ENCODE measurements around the gene JAM3.

Gene JAM3

DNA sequence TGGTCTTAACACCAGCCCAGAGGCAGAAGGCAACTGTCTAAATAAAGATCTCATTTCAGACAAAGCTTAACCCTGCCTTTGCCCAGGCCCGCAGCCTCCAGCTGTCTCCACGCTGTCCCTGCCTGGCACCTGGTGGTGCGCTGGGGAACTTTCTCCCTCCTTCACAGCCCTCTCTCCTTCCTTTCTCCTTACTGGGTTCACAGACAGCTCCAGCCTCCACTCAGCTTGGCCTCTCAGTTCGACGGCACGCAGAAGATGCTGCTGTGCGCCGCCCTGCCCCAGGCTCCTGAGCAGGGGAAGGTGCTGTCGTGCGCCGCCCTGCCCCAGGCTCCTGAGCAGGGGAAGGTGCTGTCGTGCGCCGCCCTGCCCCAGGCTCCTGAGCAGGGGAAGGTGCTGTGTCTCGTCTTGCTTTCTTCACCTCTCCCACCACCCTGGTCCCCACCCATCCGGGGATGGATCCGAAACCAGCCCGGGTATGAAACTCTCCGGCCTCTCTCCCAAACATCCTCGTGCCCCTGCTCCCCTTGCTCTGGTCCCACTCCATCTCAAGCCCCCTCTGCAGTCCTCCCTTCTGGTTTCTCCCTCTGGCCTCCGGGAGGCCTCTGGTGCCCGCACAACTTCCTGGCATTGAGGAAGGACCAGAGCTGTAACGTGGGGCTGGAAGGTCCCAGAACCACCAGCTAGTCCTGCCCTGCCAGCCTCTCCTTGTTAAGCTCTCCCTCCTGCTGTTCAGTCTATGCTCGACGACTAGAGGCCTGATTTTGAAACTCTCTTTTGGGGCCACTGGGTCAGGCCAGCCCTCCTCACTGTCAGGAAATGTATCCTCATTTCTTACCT, 22.9 kb upstream of the JAM3 start:
- H3K9me3 Mint-ChIP-seq, result no peaks in the 10 kb centered on the region
- no peak overlapping the region for H3K4me3 Mint-ChIP-seq
- peaks cover 9% of the 10 kb centered on the region for H3K27me3 Mint-ChIP-seq
- H3K36me3 Mint-ChIP-seq (ENCODE audit: low read depth), result no peaks in the 10 kb centered on the region
- H3K27ac Mint-ChIP-seq, result no peak overlapping the region
- no peaks in the 10 kb centered on the region for H3K4me1 Mint-ChIP-seq (ENCODE audit: low read depth)

DNA sequence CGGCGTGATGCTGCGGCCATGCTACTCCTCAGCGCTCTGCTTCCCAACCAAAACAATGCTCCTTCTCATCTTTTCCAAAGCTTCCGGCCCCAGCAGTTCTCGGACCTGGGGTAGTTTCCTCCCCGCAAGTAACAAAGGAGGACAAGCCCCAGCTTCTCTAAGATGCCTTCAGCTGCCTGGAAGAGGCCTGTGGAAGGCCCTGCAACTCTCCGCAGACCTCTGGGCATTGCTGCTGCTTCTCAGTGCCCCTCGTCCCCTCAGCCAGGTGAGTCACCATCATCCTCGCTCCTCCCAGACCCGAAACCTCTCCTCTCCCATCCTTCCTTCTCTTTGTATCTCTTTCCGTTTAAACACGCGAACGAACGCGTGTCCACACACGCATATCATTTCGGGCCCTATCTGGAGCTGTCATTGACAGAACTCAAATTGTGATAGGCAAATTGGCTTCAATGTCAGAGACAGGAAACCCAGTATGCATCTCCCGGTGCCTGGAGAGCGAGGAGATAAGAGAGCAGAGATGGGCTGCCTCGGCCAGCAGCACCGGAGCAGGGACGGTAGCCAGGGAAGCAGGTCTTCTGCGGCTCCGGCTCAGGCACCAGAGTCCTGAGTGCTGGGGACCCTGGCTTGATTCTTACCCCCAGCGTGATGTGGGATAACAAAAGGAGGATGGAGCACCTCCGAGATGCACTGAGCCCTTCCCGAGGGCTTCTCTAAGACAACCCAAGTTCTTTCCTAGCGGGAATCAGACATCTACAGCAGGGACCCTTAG, 22.0 kb upstream of the JAM3 start:
- Mint-ChIP-seq H3K4me3 (no peak overlapping the region), H3K27ac (no peak overlapping the region), H3K9me3 (no peaks in the 10 kb centered on the region), H3K27me3 (peaks cover 9% of the 10 kb centered on the region), H3K4me1 (ENCODE audit: low read depth) (no peaks in the 10 kb centered on the region), H3K36me3 (ENCODE audit: low read depth) (no peaks in the 10 kb centered on the region)

DNA sequence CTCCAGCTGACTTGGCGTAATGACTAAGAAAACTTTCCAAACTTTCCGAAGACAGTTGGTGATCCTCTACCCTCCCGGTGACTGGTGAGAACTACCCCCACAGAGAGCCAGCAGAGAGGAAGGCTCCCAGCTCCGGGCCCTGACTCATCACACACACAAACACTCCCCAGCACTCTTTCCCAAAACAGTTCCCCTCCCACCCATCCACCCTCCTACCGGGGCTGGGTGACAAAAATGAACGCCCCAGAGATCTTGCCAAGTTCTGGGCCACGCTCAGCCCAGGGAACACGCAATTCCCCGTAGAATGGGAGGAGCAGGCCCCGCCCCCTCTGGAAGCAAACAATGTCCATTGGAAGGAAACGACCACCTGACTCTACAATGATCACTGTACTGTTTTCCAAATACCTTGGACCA, 21.3 kb upstream of the JAM3 start:
- H3K4me1 Mint-ChIP-seq (ENCODE audit: low read depth), result peaks cover 5% of the 10 kb centered on the region
- H3K4me3 Mint-ChIP-seq, result no peak overlapping the region
- peaks cover 9% of the 10 kb centered on the region for H3K27me3 Mint-ChIP-seq
- H3K9me3 Mint-ChIP-seq, result no peaks in the 10 kb centered on the region
- H3K27ac Mint-ChIP-seq, result no peak overlapping the region
- no peaks in the 10 kb centered on the region for H3K36me3 Mint-ChIP-seq (ENCODE audit: low read depth)

DNA sequence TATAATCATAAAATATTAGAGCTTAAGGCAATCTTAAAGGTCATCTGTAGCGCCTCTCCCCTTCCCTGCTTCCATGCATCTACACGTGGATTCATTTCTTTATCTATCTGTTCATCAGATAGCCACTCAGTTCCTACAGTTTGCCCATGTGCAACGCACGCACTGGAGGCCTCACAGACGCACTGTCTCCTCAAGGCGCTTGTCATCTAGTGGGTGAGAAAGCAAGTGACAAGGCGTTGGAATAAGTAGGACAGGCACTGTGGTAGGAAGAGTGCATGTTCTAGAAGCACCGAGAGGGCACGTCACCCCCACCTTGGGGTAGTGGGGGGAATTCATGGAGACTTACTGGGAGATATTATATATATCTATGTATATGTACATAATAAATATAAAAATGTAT, 20.8 kb upstream of the JAM3 start:
- Mint-ChIP-seq H3K4me1 (ENCODE audit: low read depth) (peaks cover 8% of the 10 kb centered on the region), H3K27me3 (peaks cover 9% of the 10 kb centered on the region), H3K36me3 (ENCODE audit: low read depth) (no peaks in the 10 kb centered on the region), H3K4me3 (no peak overlapping the region), H3K27ac (no peak overlapping the region), H3K9me3 (no peaks in the 10 kb centered on the region)

DNA sequence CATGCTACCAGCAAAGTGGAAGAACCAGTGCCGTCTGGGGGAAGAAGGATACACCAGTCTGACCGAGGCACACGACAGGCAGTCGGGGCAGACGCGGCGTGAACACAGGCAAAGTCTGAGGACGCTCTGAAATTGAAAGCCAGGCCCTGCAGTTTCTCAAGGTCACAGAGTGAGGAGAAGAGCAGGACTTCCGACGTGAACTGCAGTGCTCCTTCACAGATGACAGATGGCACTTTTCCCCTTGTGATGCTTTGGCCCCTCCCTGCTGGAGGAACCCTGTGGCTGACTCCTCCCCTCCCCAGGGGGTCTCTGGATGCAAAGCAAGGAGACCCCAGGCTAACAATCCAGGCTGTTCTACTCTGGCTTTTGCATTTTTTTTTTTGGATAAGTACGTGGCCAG, 19.6 kb upstream of the JAM3 start:
- Mint-ChIP-seq H3K36me3 (ENCODE audit: low read depth) (no peaks in the 10 kb centered on the region), H3K4me3 (no peak overlapping the region), H3K27me3 (peaks cover 9% of the 10 kb centered on the region), H3K4me1 (ENCODE audit: low read depth) (peaks cover 8% of the 10 kb centered on the region), H3K9me3 (no peaks in the 10 kb centered on the region), H3K27ac (no peak overlapping the region)

DNA sequence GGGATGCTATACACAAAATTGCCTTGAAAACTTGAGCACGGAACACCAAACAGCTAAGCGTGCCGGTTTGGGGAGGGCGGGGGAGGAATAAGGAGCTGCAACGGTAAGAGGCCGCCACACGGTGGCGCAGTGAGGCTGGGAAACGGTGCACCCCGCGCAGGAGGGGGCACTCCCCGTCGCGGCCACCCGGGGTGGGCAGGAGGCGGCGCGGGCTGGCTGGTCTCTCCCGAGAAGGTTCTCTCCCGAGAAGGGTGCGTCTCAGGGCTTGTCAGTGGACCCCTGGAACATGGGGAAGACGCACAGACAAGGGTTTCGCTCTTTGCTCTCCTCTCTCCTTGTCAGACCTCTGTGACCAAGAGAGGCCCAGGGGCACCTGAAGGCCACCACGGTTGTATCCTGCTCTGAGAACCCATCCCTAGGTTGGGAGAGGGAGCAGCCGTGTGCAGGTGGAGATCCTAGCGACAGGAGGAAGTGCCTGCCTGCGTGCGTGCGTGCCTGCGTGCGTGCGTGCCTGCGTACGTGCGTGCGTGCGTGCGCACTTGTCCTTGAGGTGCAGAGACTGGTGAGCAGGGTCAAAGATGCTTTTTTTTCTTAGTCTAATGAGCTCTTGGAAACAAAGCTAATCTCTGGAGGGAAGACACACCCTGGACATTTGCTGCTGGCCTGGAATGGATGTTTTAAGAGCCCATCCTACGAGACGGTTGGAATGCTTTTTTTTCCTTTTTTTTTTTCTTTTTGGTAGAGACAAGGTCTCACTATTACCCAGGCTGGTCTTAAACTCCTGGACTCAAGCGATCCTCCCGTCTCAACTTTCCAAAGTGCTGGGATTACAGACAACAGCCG, 18.1 kb upstream of the JAM3 start:
- Mint-ChIP-seq H3K9me3 (no peaks in the 10 kb centered on the region), H3K4me1 (ENCODE audit: low read depth) (peaks cover 8% of the 10 kb centered on the region), H3K4me3 (no peak overlapping the region), H3K27me3 (peaks cover 13% of the 10 kb centered on the region), H3K27ac (no peak overlapping the region), H3K36me3 (ENCODE audit: low read depth) (no peaks in the 10 kb centered on the region)

DNA sequence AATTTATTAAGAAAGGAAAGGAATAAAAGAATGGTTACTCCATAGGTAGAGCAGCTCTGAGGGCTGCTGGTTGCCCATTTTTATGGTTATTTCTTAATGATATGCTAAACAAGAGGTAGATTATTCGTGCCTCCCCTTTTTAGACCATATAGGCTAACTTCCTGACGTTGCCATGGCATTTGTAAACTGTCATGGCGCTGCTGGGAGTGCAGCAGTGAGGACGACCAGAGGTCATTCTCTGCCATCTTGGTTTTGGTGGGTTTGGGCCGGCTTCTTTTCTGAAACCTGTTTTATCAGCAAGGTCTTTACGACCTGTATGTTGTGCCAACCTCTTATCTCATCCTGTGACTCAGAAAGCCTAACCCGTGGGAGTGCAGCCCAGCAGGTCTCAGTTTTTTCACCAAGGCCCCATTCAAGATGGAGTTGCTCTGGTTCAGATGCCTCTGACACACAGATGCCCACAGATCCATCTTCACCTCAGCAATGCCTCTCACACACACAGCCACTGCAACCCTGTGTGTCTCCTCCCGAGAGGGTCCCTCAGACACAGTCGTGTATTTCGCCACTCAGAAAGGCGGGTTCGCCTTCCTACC, 16.4 kb upstream of the JAM3 start:
- Mint-ChIP-seq H3K9me3 (no peaks in the 10 kb centered on the region), H3K36me3 (ENCODE audit: low read depth) (no peaks in the 10 kb centered on the region), H3K4me3 (no peak overlapping the region), H3K27me3 (peaks cover 15% of the 10 kb centered on the region), H3K27ac (no peak overlapping the region), H3K4me1 (ENCODE audit: low read depth) (peaks cover 16% of the 10 kb centered on the region)

DNA sequence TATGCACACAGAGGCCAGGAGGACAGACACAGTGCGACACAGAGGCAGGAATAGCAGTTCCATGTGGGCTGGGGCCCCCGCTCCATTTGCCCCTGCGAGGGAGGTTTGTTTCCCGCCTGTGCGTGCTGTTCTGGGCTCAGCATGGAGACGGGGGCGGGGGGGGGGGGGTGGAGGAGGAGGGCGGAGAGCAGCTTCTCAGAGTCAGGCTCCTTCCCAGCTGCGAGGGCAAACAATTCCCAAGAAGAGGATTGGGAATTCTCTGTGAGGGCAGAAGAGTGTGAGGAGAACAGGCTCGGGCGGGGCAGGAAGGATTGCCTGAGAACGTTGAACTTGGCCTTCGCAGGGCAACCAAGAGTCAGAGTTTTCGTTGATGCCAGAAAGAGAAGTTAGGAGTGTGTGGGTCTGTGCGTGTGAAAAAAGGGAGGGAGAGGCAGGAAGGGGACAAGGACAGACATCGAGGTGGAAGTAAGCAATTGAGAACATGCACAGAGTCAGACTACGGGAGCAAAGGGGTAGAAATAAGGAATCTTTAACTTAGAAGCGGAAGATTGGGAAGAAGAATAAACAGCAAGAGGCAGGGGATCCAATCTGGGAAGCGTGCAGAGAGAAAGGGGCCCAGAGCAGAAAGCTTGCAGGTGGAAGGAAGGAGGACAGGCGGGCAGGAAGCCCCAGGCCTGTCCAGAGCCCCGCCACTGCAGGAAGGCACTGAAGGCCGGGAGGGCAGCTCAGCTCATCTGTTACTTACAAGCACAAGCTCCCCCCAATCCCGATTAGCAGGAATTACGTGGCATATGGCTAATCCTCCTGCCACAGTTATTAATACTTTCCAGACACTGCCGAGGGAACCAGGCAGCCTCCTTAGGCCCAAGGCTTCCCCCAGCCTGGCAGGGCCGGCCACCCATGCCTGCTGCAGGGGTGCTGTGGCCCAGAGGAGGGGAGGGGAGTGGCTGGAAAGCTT, 15.6 kb upstream of the JAM3 start:
- Mint-ChIP-seq H3K4me3 (no peak overlapping the region), H3K9me3 (no peaks in the 10 kb centered on the region), H3K36me3 (ENCODE audit: low read depth) (no peaks in the 10 kb centered on the region), H3K27ac (no peak overlapping the region), H3K4me1 (ENCODE audit: low read depth) (peaks cover 22% of the 10 kb centered on the region), H3K27me3 (peaks cover 22% of the 10 kb centered on the region)

DNA sequence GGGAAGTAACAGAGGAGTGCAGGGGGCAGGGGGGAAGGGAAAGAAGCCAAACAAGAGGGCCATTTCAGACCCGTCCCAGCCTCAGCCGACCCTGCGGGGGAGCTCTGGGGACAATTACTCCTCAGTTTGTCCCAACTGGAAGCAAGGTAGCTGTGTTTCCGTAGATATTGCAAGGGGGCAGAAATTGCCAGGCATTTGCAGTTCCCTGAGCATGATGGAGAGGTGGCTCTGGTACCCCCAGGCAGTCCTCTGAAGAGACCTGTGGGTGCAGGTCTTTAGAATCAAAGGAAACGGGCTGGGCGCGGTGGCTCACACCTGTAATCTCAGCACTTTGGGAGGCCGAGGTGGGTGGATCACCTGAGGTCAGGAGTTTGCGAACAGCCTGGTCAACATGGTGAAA, 13.8 kb upstream of the JAM3 start:
- Mint-ChIP-seq H3K36me3 (ENCODE audit: low read depth) (no peaks in the 10 kb centered on the region), H3K4me1 (ENCODE audit: low read depth) (peaks cover 39% of the 10 kb centered on the region), H3K27ac (no peak overlapping the region), H3K9me3 (no peaks in the 10 kb centered on the region), H3K27me3 (peaks cover 24% of the 10 kb centered on the region), H3K4me3 (no peak overlapping the region)

DNA sequence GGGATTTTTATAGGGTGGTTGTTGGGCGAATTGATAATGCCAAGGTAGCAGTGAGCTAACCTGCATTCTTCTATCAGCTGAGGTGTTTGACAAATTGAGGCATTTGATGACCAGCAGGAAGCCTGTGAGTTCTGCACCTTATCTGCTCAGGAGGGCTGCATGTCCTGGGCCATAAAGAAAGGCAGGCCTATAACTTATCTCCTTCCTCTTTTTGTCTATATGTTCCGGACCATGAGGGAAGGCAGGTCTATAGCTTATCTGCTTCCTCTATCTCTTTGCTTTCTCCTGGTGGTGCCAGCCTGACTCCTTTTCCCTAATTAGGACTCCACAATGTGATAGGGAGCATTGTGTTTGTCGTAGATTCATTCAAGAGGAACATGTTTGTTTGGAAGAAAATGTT, 8.6 kb upstream of the JAM3 start:
- Mint-ChIP-seq H3K4me3 (no peak overlapping the region), H3K27me3 (peaks cover 25% of the 10 kb centered on the region), H3K36me3 (ENCODE audit: low read depth) (no peaks in the 10 kb centered on the region), H3K9me3 (no peaks in the 10 kb centered on the region), H3K4me1 (ENCODE audit: low read depth) (peaks cover 31% of the 10 kb centered on the region), H3K27ac (no peak overlapping the region)

DNA sequence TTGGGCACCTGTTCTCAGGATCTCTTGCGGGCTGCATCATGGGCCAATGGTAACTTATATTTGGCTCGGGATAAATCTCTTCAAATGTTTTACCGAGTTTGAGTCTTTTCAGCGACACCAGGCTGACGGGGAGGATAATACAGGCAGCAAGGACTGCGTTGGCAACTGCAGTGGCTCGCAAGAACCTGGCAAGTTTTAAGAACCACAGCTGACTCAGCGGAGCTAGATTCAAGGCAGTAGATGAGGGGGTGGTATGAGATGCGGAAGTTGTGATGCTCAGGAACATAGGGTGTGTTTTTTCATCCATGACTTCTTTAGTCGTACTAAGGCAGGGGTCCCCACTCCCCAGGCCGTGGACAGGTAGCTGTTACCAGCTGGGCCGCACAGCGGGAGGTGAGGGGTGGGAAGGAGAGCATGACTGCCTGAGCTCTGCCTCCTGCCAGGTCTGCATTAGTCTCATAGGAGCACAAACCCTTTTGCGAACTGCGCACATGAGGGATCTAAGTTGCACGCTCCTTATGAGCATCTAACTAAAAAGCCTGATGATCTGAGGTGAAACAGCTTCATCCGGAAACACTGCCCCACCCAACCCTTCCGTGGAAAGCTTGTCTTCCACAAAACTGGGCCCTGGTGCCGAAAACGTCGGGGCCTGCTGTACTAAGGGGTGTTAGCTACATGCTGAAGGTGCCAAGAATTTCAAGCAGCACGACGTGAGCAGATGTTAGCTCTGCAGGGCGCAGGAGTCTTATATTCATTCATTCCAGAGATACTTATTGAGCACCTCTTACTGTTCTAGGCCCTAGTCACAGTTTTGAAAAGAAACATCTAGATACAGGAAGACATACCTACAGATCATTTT, 6.4 kb upstream of the JAM3 start:
- H3K4me3 Mint-ChIP-seq, result no peak overlapping the region
- H3K27ac Mint-ChIP-seq, result no peak overlapping the region
- peaks cover 21% of the 10 kb centered on the region for H3K27me3 Mint-ChIP-seq
- H3K9me3 Mint-ChIP-seq, result no peaks in the 10 kb centered on the region
- no peaks in the 10 kb centered on the region for H3K36me3 Mint-ChIP-seq (ENCODE audit: low read depth)
- H3K4me1 Mint-ChIP-seq (ENCODE audit: low read depth), result peaks cover 24% of the 10 kb centered on the region

DNA sequence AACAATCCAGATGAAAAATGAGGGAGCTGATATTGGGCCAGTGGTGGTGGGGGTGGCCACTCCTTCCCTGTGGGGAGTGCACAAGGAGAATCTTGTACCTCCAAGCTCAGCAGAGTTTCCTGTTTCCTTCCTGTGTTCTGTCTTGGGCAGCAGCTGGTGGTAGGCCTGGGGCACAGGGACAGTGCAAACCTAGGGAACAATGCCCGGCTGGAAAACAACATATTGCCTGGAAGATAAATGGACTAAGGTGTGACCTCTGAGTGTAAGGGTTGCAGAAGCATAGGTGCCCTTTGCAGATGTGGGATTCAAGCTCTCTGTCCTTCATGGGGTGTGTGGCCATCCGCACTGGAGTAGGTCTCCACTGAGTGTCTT, 5.8 kb upstream of the JAM3 start:
- Mint-ChIP-seq H3K36me3 (ENCODE audit: low read depth) (no peaks in the 10 kb centered on the region), H3K4me1 (ENCODE audit: low read depth) (peaks cover 18% of the 10 kb centered on the region), H3K27me3 (peaks cover 16% of the 10 kb centered on the region), H3K27ac (no peak overlapping the region), H3K4me3 (no peak overlapping the region), H3K9me3 (no peaks in the 10 kb centered on the region)

Data from stimulated activated naive CD8-positive, alpha-beta T cell treated with anti-CD3 and anti-CD28 coated beads, Interleukin-15, Interleukin-2, amounts not matched to agents 100 ng/mL and 50 ng/mL, for 24 hours (primary cell).